ENCODE data around the gene ZNF407.

Gene ZNF407

GRCh38 chr18:74933930-74934329 lies 336.3 kb downstream of the ZNF407 start:
- Histone ChIP-seq H3K27me3 (ENCODE audit: insufficient read depth, poor library complexity, severe bottlenecking) (no peaks in the 10 kb centered on the region), H3K9me3 (ENCODE audit: severe bottlenecking) (no peaks in the 10 kb centered on the region), H3K36me3 (ENCODE audit: low read depth) (no peaks in the 10 kb centered on the region), H3K27ac (ENCODE audit: poor library complexity, severe bottlenecking) (no peak overlapping the region), H3K4me1 (ENCODE audit: insufficient read depth, poor library complexity, severe bottlenecking) (no peaks in the 10 kb centered on the region), H3K4me3 (ENCODE audit: severe bottlenecking) (no peak overlapping the region)
- no peak for TF ChIP-seq CTCF (IDR thresholded peaks at IDR 0.05; ENCODE audit: poor library complexity, severe bottlenecking)
- ATAC-seq (ENCODE audit: low read depth), result no peak
- DNase-seq (ENCODE audit: low spot score), result no peak

GRCh38 chr18:74935434-74935833 lies 337.8 kb downstream of the ZNF407 start:
- no peak for TF ChIP-seq CTCF (IDR thresholded peaks at IDR 0.05; ENCODE audit: poor library complexity, severe bottlenecking)
- Histone ChIP-seq H3K36me3 (ENCODE audit: low read depth) (no peaks in the 10 kb centered on the region), H3K4me3 (ENCODE audit: severe bottlenecking) (no peak overlapping the region), H3K4me1 (ENCODE audit: insufficient read depth, poor library complexity, severe bottlenecking) (no peaks in the 10 kb centered on the region), H3K27me3 (ENCODE audit: insufficient read depth, poor library complexity, severe bottlenecking) (no peaks in the 10 kb centered on the region), H3K9me3 (ENCODE audit: severe bottlenecking) (no peaks in the 10 kb centered on the region), H3K27ac (ENCODE audit: poor library complexity, severe bottlenecking) (no peak overlapping the region)
- DNase-seq (ENCODE audit: low spot score) (no peak), ATAC-seq (ENCODE audit: low read depth) (no peak)

GRCh38 chr18:74936343-74936742 lies 338.7 kb downstream of the ZNF407 start:
- no peak for ATAC-seq (ENCODE audit: low read depth)
- Histone ChIP-seq H3K4me3 (ENCODE audit: severe bottlenecking) (no peak overlapping the region), H3K27ac (ENCODE audit: poor library complexity, severe bottlenecking) (no peak overlapping the region), H3K27me3 (ENCODE audit: insufficient read depth, poor library complexity, severe bottlenecking) (no peaks in the 10 kb centered on the region), H3K9me3 (ENCODE audit: severe bottlenecking) (no peaks in the 10 kb centered on the region), H3K36me3 (ENCODE audit: low read depth) (no peaks in the 10 kb centered on the region), H3K4me1 (ENCODE audit: insufficient read depth, poor library complexity, severe bottlenecking) (no peaks in the 10 kb centered on the region)
- DNase-seq (ENCODE audit: low spot score), result no peak
- no peak for TF ChIP-seq CTCF (IDR thresholded peaks at IDR 0.05; ENCODE audit: poor library complexity, severe bottlenecking)

- Histone ChIP-seq H3K27me3 (ENCODE audit: insufficient read depth, poor library complexity, severe bottlenecking) (no peaks in the 10 kb centered on the region), H3K9me3 (ENCODE audit: severe bottlenecking) (no peaks in the 10 kb centered on the region), H3K4me3 (ENCODE audit: severe bottlenecking) (no peak overlapping the region), H3K36me3 (ENCODE audit: low read depth) (no peaks in the 10 kb centered on the region), H3K27ac (ENCODE audit: poor library complexity, severe bottlenecking) (no peak overlapping the region), H3K4me1 (ENCODE audit: insufficient read depth, poor library complexity, severe bottlenecking) (no peaks in the 10 kb centered on the region)
- no peak for TF ChIP-seq CTCF (IDR thresholded peaks at IDR 0.05; ENCODE audit: poor library complexity, severe bottlenecking)
- no peak for ATAC-seq (ENCODE audit: low read depth)
- DNase-seq (ENCODE audit: low spot score), result no peak
Observed at GRCh38 chr18:74937291-74937690, 339.6 kb downstream of the ZNF407 start.

- Histone ChIP-seq H3K27me3 (ENCODE audit: insufficient read depth, poor library complexity, severe bottlenecking) (no peaks in the 10 kb centered on the region), H3K4me1 (ENCODE audit: insufficient read depth, poor library complexity, severe bottlenecking) (peaks cover 1% of the 10 kb centered on the region), H3K9me3 (ENCODE audit: severe bottlenecking) (no peaks in the 10 kb centered on the region), H3K4me3 (ENCODE audit: severe bottlenecking) (no peak overlapping the region), H3K36me3 (ENCODE audit: low read depth) (no peaks in the 10 kb centered on the region), H3K27ac (ENCODE audit: poor library complexity, severe bottlenecking) (no peak overlapping the region)
- ATAC-seq (ENCODE audit: low read depth), result no peak
- no peak for DNase-seq (ENCODE audit: low spot score)
- no peak for TF ChIP-seq CTCF (IDR thresholded peaks at IDR 0.05; ENCODE audit: poor library complexity, severe bottlenecking)
Observed at GRCh38 chr18:74940856-74941255, 343.2 kb downstream of the ZNF407 start.

All from RWPE2 (cell line).